HG03103 (cell line): ENCODE measurements around the gene EYS.
"Not testable (repeated sequence)": the region's sequence is repeated elsewhere in the genome, so short reads cannot be mapped to it uniquely, and the experiment has no call there.

Experiments
- ATAC-seq: cut with Tn5 transposase; IDR thresholded peaks from one replicate; pipeline ENCODE4 v1.9.1; 2021; ENCODE audit warnings: low read depth; ENCODE audit not compliant: unreplicated experiment

The EYS gene

GRCh38 chr6:64040113-64040512 is 1666.9 kb downstream of the EYS start:
- no peak for ATAC-seq

- no peak for ATAC-seq
These were observed 1669.6 kb downstream of the EYS start for GRCh38 chr6:64037427-64037826.

- no peak for ATAC-seq
These were observed 1671.9 kb downstream of the EYS start for GRCh38 chr6:64034910-64035655.

GRCh38 chr6:64034291-64034690 is 1672.7 kb downstream of the EYS start:
- ATAC-seq = no peak

GRCh38 chr6:64030950-64031618 is 1675.9 kb downstream of the EYS start:
- ATAC-seq = not testable (repeated sequence)

GRCh38 chr6:64023693-64024092 is 1683.3 kb downstream of the EYS start:
- ATAC-seq = no peak

- no peak for ATAC-seq
These were observed 1692.4 kb downstream of the EYS start for GRCh38 chr6:64014595-64014994.

- ATAC-seq = no peak
These were observed 1694.0 kb downstream of the EYS start for GRCh38 chr6:64013011-64013410.

- ATAC-seq = no peak
These were observed 1694.5 kb downstream of the EYS start for GRCh38 chr6:64012351-64013001.

GRCh38 chr6:64010666-64011065 is 1696.4 kb downstream of the EYS start:
- no peak for ATAC-seq

- ATAC-seq = no peak
These were observed 1697.0 kb downstream of the EYS start for GRCh38 chr6:64010010-64010409.

- no peak for ATAC-seq
These were observed 1700.8 kb downstream of the EYS start for GRCh38 chr6:64006246-64006645.

GRCh38 chr6:64000818-64001491 is 1706.1 kb downstream of the EYS start:
- ATAC-seq = no peak

GRCh38 chr6:63999613-64000012 is 1707.4 kb downstream of the EYS start:
- no peak for ATAC-seq

GRCh38 chr6:63998991-63999390 is 1708.0 kb downstream of the EYS start:
- ATAC-seq = no peak

GRCh38 chr6:63997734-63998133 is 1709.3 kb downstream of the EYS start:
- no peak for ATAC-seq

GRCh38 chr6:63997221-63997620 is 1709.8 kb downstream of the EYS start:
- no peak for ATAC-seq

GRCh38 chr6:63985223-63985622 is 1721.8 kb downstream of the EYS start:
- ATAC-seq = no peak

GRCh38 chr6:63975699-63976098 is 1731.3 kb downstream of the EYS start:
- no peak for ATAC-seq

- no peak for ATAC-seq
These were observed 1738.4 kb downstream of the EYS start for GRCh38 chr6:63968650-63969049.

- no peak for ATAC-seq
These were observed 1742.7 kb downstream of the EYS start for GRCh38 chr6:63964366-63964765.
